Lower leg skin (tissue), 3 donors: Measurements from ENCODE around the gene IL1RL1.

Source experiments
- CTCF ChIP-seq, 3 donors: fragments of 450-650 bp; IDR thresholded peaks; one replicate each; pipeline ENCODE4 v1.5.1; 2016; ENCODE audit warnings: antibody characterized with exemption in 3 of 3, mild to moderate bottlenecking in 3 of 3, moderate library complexity in 2 of 3
- POLR2A ChIP-seq, 2 donors: fragments of 450-650 bp; IDR thresholded peaks; one replicate each; pipeline ENCODE4 v1.6.1; 2016 to 2017; ENCODE audit warnings: antibody characterized with exemption in 2 of 2, mild to moderate bottlenecking in 1 of 2, moderate library complexity in 1 of 2

GRCh38 chr2:102331311-102331980, 20.1 kb downstream of the IL1RL1 start:
- no peak for TF ChIP-seq CTCF (IDR thresholded peaks at IDR 0.05)
- no peak for TF ChIP-seq POLR2A (IDR thresholded peaks at IDR 0.05)
